ENCODE measurements around the gene UBL7.

Gene UBL7

GRCh38 chr15:74430510-74430951 lies 30.4 kb downstream of the UBL7 start:
- Histone ChIP-seq H3K27ac (ENCODE audit: low read length) (peak overlapping the region; percentile 85), H3K9ac (ENCODE audit: low read length) (peak overlapping the region; percentile 99), H3K79me2 (ENCODE audit: low read length) (peaks cover 98% of the 10 kb centered on the region), H4K20me1 (ENCODE audit: insufficient read depth, low read length) (peaks cover 74% of the 10 kb centered on the region), H3K9me3 (ENCODE audit: insufficient read depth, low read length) (no peaks in the 10 kb centered on the region), H3K36me3 (replicated peaks; ENCODE audit: low read depth, low read length) (peaks cover 76% of the 10 kb centered on the region), H2AFZ (ENCODE audit: low read depth, low read length) (no peak overlapping the region), H3K27me3 (ENCODE audit: low read depth, low read length) (no peaks in the 10 kb centered on the region), H3K4me2 (ENCODE audit: low read length) (peak overlapping the region; percentile 95), H3K4me3 (ENCODE audit: low read length) (peak overlapping the region; percentile 95), H3K4me1 (ENCODE audit: low read length) (peaks cover 74% of the 10 kb centered on the region)
- no peak for TF ChIP-seq CTCF (IDR thresholded peaks at IDR 0.05; ENCODE audit: low read depth, low read length)
- TF ChIP-seq EZH2phosphoT487 (IDR thresholded peaks at IDR 0.05; ENCODE audit: low read depth): no peak

- peak overlapping the region; percentile 95 for H3K4me3 ChIP-seq (ENCODE audit: low read length)
- peaks cover 74% of the 10 kb centered on the region for H3K4me1 ChIP-seq (ENCODE audit: low read length)
- peak overlapping the region; percentile 99 for H3K9ac ChIP-seq (ENCODE audit: low read length)
- H2AFZ ChIP-seq (ENCODE audit: low read depth, low read length): no peak overlapping the region
- H3K9me3 ChIP-seq (ENCODE audit: insufficient read depth, low read length): no peaks in the 10 kb centered on the region
- H3K36me3 ChIP-seq (replicated peaks; ENCODE audit: low read depth, low read length): peaks cover 83% of the 10 kb centered on the region
- no peaks in the 10 kb centered on the region for H3K27me3 ChIP-seq (ENCODE audit: low read depth, low read length)
- H4K20me1 ChIP-seq (ENCODE audit: insufficient read depth, low read length): peaks cover 80% of the 10 kb centered on the region
- TF ChIP-seq EZH2phosphoT487 (IDR thresholded peaks at IDR 0.05; ENCODE audit: low read depth) (no peak), CTCF (IDR thresholded peaks at IDR 0.05; ENCODE audit: low read depth, low read length) (no peak)
- peak overlapping the region; percentile 95 for H3K4me2 ChIP-seq (ENCODE audit: low read length)
- H3K27ac ChIP-seq (ENCODE audit: low read length): peak overlapping the region; percentile 85
- H3K79me2 ChIP-seq (ENCODE audit: low read length): peaks cover 98% of the 10 kb centered on the region
Measured at GRCh38 chr15:74429781-74430400, 31.1 kb downstream of the UBL7 start.

DNA sequence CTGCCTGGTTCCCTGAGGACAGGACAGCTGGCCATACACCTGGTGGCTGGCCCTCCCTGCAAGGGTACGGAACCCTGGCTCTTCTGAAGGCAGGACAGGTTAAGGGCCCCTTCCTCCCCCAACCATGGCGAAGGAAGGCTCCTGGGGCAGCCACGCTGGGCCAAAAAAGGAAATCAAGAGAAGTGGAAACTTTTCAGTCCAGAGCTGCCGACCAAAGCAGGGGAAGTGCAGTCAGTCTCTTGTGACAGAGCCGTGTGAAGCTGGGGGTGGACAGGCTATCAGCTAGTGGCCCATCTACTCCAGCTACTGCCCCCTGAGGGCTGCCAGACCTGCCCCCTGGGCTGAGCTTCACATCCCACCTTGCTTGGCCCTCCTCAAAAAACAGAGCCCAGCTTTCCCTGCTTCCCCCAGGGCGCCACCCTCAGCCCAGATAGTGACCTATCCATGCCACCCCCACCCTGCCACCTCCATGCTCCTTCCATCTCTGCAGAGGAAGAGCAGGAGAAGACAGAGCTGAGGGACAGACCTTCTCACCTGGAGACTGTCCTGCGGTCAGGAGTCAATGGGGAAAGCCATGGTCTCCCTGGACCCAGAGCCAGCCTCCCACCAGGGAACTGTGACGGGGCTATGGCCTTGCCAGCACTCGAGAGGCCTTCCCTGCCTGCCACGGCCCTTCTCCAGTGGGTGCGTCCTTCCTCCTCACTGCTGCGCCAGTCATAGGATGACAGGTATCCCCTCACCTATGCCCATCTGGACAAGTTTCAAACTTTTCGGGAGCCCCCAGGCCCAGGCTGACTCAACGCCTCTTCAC lies 31.8 kb downstream of the UBL7 start:
- Histone ChIP-seq H3K9me3 (ENCODE audit: insufficient read depth, low read length) (no peaks in the 10 kb centered on the region), H3K27ac (ENCODE audit: low read length) (peak overlapping the region; percentile 85), H3K4me2 (ENCODE audit: low read length) (peak overlapping the region; percentile 95), H3K79me2 (ENCODE audit: low read length) (peaks cover 98% of the 10 kb centered on the region), H4K20me1 (ENCODE audit: insufficient read depth, low read length) (peaks cover 88% of the 10 kb centered on the region), H2AFZ (ENCODE audit: low read depth, low read length) (no peak overlapping the region), H3K9ac (ENCODE audit: low read length) (peak overlapping the region; percentile 99), H3K4me3 (ENCODE audit: low read length) (peak overlapping the region; percentile 95), H3K4me1 (ENCODE audit: low read length) (peaks cover 74% of the 10 kb centered on the region), H3K36me3 (replicated peaks; ENCODE audit: low read depth, low read length) (peaks cover 89% of the 10 kb centered on the region), H3K27me3 (ENCODE audit: low read depth, low read length) (no peaks in the 10 kb centered on the region)
- TF ChIP-seq EZH2phosphoT487 (IDR thresholded peaks at IDR 0.05; ENCODE audit: low read depth) (no peak), CTCF (IDR thresholded peaks at IDR 0.05; ENCODE audit: low read depth, low read length) (peak; percentile 26)

DNA sequence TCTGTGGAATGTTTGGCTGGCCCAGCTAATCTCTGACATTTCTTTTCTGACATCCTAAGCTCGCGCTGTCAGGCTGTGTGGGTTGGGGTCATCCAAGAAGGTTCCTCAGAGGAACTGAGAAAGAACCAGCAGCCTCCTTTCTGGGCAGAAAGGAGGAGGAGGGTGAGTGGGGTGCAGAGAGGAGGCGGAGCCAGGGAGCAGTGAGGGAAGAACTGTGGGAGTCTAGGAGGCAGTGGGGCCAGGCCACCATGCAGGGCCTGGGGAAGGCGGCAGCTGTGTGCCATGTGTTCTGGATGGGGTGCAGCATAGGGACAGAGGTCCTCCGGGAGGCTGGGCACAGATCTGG lies 32.5 kb downstream of the UBL7 start:
- peaks cover 94% of the 10 kb centered on the region for H3K36me3 ChIP-seq (replicated peaks; ENCODE audit: low read depth, low read length)
- no peaks in the 10 kb centered on the region for H3K27me3 ChIP-seq (ENCODE audit: low read depth, low read length)
- no peak overlapping the region for H2AFZ ChIP-seq (ENCODE audit: low read depth, low read length)
- H3K4me1 ChIP-seq (ENCODE audit: low read length): peaks cover 80% of the 10 kb centered on the region
- peaks cover 95% of the 10 kb centered on the region for H4K20me1 ChIP-seq (ENCODE audit: insufficient read depth, low read length)
- peak overlapping the region; percentile 95 for H3K4me2 ChIP-seq (ENCODE audit: low read length)
- H3K9ac ChIP-seq (ENCODE audit: low read length): peak overlapping the region; percentile 99
- no peak for TF ChIP-seq CTCF (IDR thresholded peaks at IDR 0.05; ENCODE audit: low read depth, low read length)
- no peak for TF ChIP-seq EZH2phosphoT487 (IDR thresholded peaks at IDR 0.05; ENCODE audit: low read depth)
- H3K9me3 ChIP-seq (ENCODE audit: insufficient read depth, low read length): no peaks in the 10 kb centered on the region
- H3K4me3 ChIP-seq (ENCODE audit: low read length): peak overlapping the region; percentile 95
- peaks cover 100% of the 10 kb centered on the region for H3K79me2 ChIP-seq (ENCODE audit: low read length)
- H3K27ac ChIP-seq (ENCODE audit: low read length): peak overlapping the region; percentile 85
